WTC11 (cell line): Measurements from ENCODE around the gene SLC37A1. TPM values are rescaled to one million over a fixed set of nuclear protein-coding genes. Genes with fewer than 3 reads are reported as not detected.

Experiments
- ATAC-seq: fragments of 200-7000 bp; cut with Tn5 transposase; 2 replicates; pipeline ENCODE4 v1.10.0; 2021; ENCODE audit warnings: mild to moderate bottlenecking, moderate library complexity
- CTCF ChIA-PET: fragments of 300-600 bp; sonication (Branson Sonifier 250); formaldehyde crosslinking; loops from one replicate; lab custom pipeline; 2021; ENCODE audit warnings: antibody characterized with exemption; lab: Charles Lee
- POLR2A ChIA-PET: fragments of 350-600 bp; sonication (Branson Sonifier 250); formaldehyde crosslinking; loops from one replicate; lab custom pipeline; 2021; ENCODE audit warnings: antibody characterized with exemption; lab: Charles Lee
- DNase-seq: peaks from one replicate; pipeline ENCODE4 v3.0.0; 2021; ENCODE audit warnings: low spot score
- H3K27ac Mint-ChIP-seq: 2 replicates; pipeline ENCODE4 v1.8.0; 2021; ENCODE audit warnings: mixed read lengths
- H3K27me3 Mint-ChIP-seq: 2 replicates; pipeline ENCODE4 v1.8.0; 2021; ENCODE audit warnings: low read depth, mild to moderate bottlenecking, moderate library complexity, mixed read lengths
- H3K36me3 Mint-ChIP-seq: 2 replicates; pipeline ENCODE4 v1.8.0; 2021; ENCODE audit warnings: mixed read lengths
- H3K4me1 Mint-ChIP-seq: 2 replicates; pipeline ENCODE4 v1.8.0; 2022; ENCODE audit warnings: mixed read lengths
- H3K4me3 Mint-ChIP-seq: 2 replicates; pipeline ENCODE4 v1.8.0; 2021; ENCODE audit warnings: mild to moderate bottlenecking, moderate library complexity, mixed read lengths
- H3K9me3 Mint-ChIP-seq: 2 replicates; pipeline ENCODE4 v1.8.0; 2021; ENCODE audit warnings: mixed read lengths
- CREB1 ChIP-seq: sonication (generic); formaldehyde crosslinking; IDR thresholded peaks from 2 replicates; pipeline ENCODE4 v1.8.0; 2023; ENCODE audit warnings: mild to moderate bottlenecking, missing genetic modification reagents
- EMX1 ChIP-seq: fragments of 250-450 bp; sonication (Bioruptor Pico); IDR thresholded peaks from 2 replicates; pipeline ENCODE4 v1.8.0; 2021; ENCODE audit warnings: mild to moderate bottlenecking
- ESRRA ChIP-seq: sonication (generic); formaldehyde crosslinking; IDR thresholded peaks from 2 replicates; pipeline ENCODE4 v1.8.1; 2022; ENCODE audit warnings: mild to moderate bottlenecking, missing genetic modification reagents, borderline replicate concordance
- IRF2 ChIP-seq: sonication (generic); formaldehyde crosslinking; IDR thresholded peaks from 2 replicates; pipeline ENCODE4 v1.8.0; 2022; ENCODE audit warnings: low read depth, missing genetic modification reagents, borderline replicate concordance
- MXD4 ChIP-seq: fragments of 250-450 bp; sonication (Bioruptor Pico); IDR thresholded peaks from 2 replicates; pipeline ENCODE4 v1.8.0; 2021; ENCODE audit warnings: mild to moderate bottlenecking, moderate library complexity, borderline replicate concordance
- NFATC4 ChIP-seq: fragments of 250-450 bp; sonication (Bioruptor Pico); IDR thresholded peaks from 2 replicates; pipeline ENCODE4 v1.9.0; 2021; ENCODE audit warnings: mild to moderate bottlenecking
- NFE2L1 ChIP-seq: sonication (generic); formaldehyde crosslinking; IDR thresholded peaks from 2 replicates; pipeline ENCODE4 v1.8.1; 2023; ENCODE audit warnings: missing genetic modification reagents
- NR2C2 ChIP-seq: sonication (generic); formaldehyde crosslinking; IDR thresholded peaks from 2 replicates; pipeline ENCODE4 v1.8.0; 2022; ENCODE audit warnings: mild to moderate bottlenecking, missing genetic modification reagents
- NR3C1 ChIP-seq: sonication (generic); formaldehyde crosslinking; conservative IDR thresholded peaks from 2 replicates; pipeline ENCODE4 v1.8.1; 2023; ENCODE audit warnings: low read depth, mild to moderate bottlenecking, missing genetic modification reagents
- PRRX2 ChIP-seq: fragments of 250-450 bp; sonication (Bioruptor Pico); IDR thresholded peaks from 2 replicates; pipeline ENCODE4 v1.8.0; 2021; ENCODE audit warnings: mild to moderate bottlenecking
- RORB ChIP-seq: fragments of 250-450 bp; sonication (Bioruptor Pico); IDR thresholded peaks from 2 replicates; pipeline ENCODE4 v1.9.0; 2021; ENCODE audit warnings: mild to moderate bottlenecking
- SMAD4 ChIP-seq: sonication (generic); formaldehyde crosslinking; IDR thresholded peaks from 2 replicates; pipeline ENCODE4 v1.8.0; 2022; ENCODE audit warnings: mild to moderate bottlenecking, missing genetic modification reagents
- SP1 ChIP-seq: sonication (generic); formaldehyde crosslinking; conservative IDR thresholded peaks from 2 replicates; pipeline ENCODE4 v1.8.1; 2022; ENCODE audit warnings: missing genetic modification reagents
- TCF7 ChIP-seq: sonication (generic); formaldehyde crosslinking; IDR thresholded peaks from 2 replicates; pipeline ENCODE4 v1.8.0; 2022; ENCODE audit warnings: mild to moderate bottlenecking, low read depth, missing genetic modification reagents, moderate library complexity
- ZNF232 ChIP-seq: sonication (generic); formaldehyde crosslinking; IDR thresholded peaks from 2 replicates; pipeline ENCODE4 v1.8.0; 2022; ENCODE audit warnings: mild to moderate bottlenecking, missing genetic modification reagents
- ZNF263 ChIP-seq: sonication (generic); formaldehyde crosslinking; IDR thresholded peaks from 2 replicates; pipeline ENCODE4 v1.8.1; 2022; ENCODE audit warnings: low read depth, mild to moderate bottlenecking, moderate library complexity, missing genetic modification reagents
- ZNF317 ChIP-seq: sonication (generic); formaldehyde crosslinking; IDR thresholded peaks from 2 replicates; pipeline ENCODE4 v1.8.1; 2023; ENCODE audit warnings: low read depth, mild to moderate bottlenecking, moderate library complexity, missing genetic modification reagents, borderline replicate concordance
- total RNA-seq: library from RNA; stranded (reverse); gene quantifications from 3 replicates; pipeline ENCODE4 v1.2.3, GENCODE V29; 2021
- TF ChIP-seq, protein P1 (sequence below): fragments of 250-450 bp; sonication (Bioruptor Pico); IDR thresholded peaks from 2 replicates; pipeline ENCODE4 v1.9.0; 2021; ENCODE audit warnings: moderate library complexity, mild to moderate bottlenecking, inconsistent platforms, borderline replicate concordance
- TF ChIP-seq, protein P2 (sequence below): sonication (generic); formaldehyde crosslinking; IDR thresholded peaks from 2 replicates; pipeline ENCODE4 v1.8.0; 2022; ENCODE audit warnings: mild to moderate bottlenecking, missing genetic modification reagents
- TF ChIP-seq, protein P3 (sequence below): sonication (generic); formaldehyde crosslinking; IDR thresholded peaks from 2 replicates; pipeline ENCODE4 v1.8.1; 2023; ENCODE audit warnings: mild to moderate bottlenecking, missing genetic modification reagents
- TF ChIP-seq, protein P4 (sequence below): sonication (generic); formaldehyde crosslinking; IDR thresholded peaks from 2 replicates; pipeline ENCODE4 v1.8.0; 2023; ENCODE audit warnings: missing genetic modification reagents
- TF ChIP-seq, protein P5 (sequence below): fragments of 250-450 bp; sonication (Bioruptor Pico); IDR thresholded peaks from 2 replicates; pipeline ENCODE4 v2.1.2; 2022; ENCODE audit warnings: mild to moderate bottlenecking, moderate library complexity
- TF ChIP-seq, protein P6 (sequence below): sonication (generic); formaldehyde crosslinking; IDR thresholded peaks from 2 replicates; pipeline ENCODE4 v1.8.0; 2023; ENCODE audit warnings: missing genetic modification reagents, mild to moderate bottlenecking, borderline replicate concordance
- TF ChIP-seq, protein P7 (sequence below): sonication (generic); formaldehyde crosslinking; conservative IDR thresholded peaks from 2 replicates; pipeline ENCODE4 v1.8.1; 2022; ENCODE audit warnings: mild to moderate bottlenecking, missing genetic modification reagents

The SLC37A1 gene
- total RNA-seq, 1 experiment from 2014 or later = 22.7 TPM

DNA sequence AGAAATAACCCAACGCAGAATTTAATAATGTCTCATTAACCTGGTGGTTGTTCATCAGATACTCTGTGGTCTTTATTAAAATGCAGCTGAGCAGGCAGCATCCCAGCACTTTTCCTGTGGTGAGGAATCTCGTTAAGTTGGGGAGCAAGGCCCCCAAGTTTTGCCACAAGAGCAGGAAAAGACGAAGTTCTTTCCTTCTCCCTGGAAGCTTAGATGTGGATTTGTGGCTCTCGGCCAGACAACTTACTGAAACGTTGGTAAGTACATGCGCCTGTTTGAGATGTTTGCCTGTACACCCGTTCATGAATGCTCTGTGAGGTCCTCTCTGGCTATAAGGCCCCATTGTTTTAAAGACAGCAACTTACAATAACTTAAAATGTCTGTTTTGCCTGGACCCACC is 105.5 kb downstream of the SLC37A1 start:
- Mint-ChIP-seq H3K4me1 (peaks cover 11% of the 10 kb centered on the region; the same call in 1 of the 2 replicates), H3K36me3 (no peaks in the 10 kb centered on the region), H3K27me3 (peaks cover 7% of the 10 kb centered on the region), H3K9me3 (peaks cover 4% of the 10 kb centered on the region), H3K4me3 (no peak overlapping the region), H3K27ac (no peak overlapping the region)
- TF ChIP-seq ESRRA (CRISPR knock-in tag) = no peak
- TF ChIP-seq NR2C2 (CRISPR knock-in tag) = no peak
- no peak for TF ChIP-seq NFATC4 (CRISPR knock-in tag)
- no peak for TF ChIP-seq MXD4 (CRISPR knock-in tag)
- TF ChIP-seq, protein P1, sequence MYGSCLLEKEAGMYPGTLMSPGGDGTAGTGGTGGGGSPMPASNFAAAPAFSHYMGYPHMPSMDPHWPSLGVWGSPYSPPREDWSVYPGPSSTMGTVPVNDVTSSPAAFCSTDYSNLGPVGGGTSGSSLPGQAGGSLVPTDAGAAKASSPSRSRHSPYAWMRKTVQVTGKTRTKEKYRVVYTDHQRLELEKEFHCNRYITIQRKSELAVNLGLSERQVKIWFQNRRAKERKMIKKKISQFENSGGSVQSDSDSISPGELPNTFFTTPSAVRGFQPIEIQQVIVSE (CRISPR knock-in tag) = no peak
- no peak for TF ChIP-seq NFE2L1
- ChIA-PET CTCF (no interaction called here), POLR2A (interaction anchor here (0.5 kb wide), 1 partner anchor 158 kb away, joined by 4 read pairs; no protein-coding TSS in a partner anchor)
- ATAC-seq (no peak), DNase-seq (no peak)

DNA sequence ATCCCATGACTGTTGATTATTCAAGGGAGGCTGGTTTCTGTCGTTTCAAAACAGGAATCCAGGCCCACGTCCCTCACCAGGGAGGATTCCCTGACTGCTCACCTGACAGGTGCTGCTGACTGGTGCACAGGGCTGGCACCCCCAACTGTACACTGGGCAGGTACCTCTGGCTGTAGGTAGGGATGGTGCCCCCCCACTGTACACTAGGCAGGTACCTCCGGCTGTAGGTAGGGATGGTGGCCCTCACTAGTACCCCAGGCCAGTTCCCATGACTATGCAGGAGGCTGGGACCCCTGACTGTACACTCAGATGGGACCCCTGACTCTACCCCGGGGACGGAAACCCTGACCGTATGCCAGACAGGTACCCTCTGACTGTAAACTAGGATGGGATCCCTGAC is 106.2 kb downstream of the SLC37A1 start:
- no peak overlapping the region for H3K27ac Mint-ChIP-seq
- peaks cover 4% of the 10 kb centered on the region for H3K9me3 Mint-ChIP-seq
- ATAC-seq = no peak
- H3K27me3 Mint-ChIP-seq = peaks cover 7% of the 10 kb centered on the region
- H3K4me3 Mint-ChIP-seq = no peak overlapping the region
- ChIA-PET POLR2A (no interaction called here), CTCF (no interaction called here)
- TF ChIP-seq NR3C1 (CRISPR knock-in tag) (no peak), PRRX2 (CRISPR knock-in tag) (no peak), NFATC4 (CRISPR knock-in tag) (no peak), ZNF317 (CRISPR knock-in tag) (no peak), CREB1 (CRISPR knock-in tag) (no peak), EMX1 (CRISPR knock-in tag) (no peak), SP1 (CRISPR knock-in tag) (no peak), IRF2 (CRISPR knock-in tag) (no peak), TCF7 (CRISPR knock-in tag) (no peak)
- TF ChIP-seq, protein P2, sequence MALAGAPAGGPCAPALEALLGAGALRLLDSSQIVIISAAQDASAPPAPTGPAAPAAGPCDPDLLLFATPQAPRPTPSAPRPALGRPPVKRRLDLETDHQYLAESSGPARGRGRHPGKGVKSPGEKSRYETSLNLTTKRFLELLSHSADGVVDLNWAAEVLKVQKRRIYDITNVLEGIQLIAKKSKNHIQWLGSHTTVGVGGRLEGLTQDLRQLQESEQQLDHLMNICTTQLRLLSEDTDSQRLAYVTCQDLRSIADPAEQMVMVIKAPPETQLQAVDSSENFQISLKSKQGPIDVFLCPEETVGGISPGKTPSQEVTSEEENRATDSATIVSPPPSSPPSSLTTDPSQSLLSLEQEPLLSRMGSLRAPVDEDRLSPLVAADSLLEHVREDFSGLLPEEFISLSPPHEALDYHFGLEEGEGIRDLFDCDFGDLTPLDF = no peak
- TF ChIP-seq, protein P3, sequence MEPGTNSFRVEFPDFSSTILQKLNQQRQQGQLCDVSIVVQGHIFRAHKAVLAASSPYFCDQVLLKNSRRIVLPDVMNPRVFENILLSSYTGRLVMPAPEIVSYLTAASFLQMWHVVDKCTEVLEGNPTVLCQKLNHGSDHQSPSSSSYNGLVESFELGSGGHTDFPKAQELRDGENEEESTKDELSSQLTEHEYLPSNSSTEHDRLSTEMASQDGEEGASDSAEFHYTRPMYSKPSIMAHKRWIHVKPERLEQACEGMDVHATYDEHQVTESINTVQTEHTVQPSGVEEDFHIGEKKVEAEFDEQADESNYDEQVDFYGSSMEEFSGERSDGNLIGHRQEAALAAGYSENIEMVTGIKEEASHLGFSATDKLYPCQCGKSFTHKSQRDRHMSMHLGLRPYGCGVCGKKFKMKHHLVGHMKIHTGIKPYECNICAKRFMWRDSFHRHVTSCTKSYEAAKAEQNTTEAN = no peak
- TF ChIP-seq, protein P4, sequence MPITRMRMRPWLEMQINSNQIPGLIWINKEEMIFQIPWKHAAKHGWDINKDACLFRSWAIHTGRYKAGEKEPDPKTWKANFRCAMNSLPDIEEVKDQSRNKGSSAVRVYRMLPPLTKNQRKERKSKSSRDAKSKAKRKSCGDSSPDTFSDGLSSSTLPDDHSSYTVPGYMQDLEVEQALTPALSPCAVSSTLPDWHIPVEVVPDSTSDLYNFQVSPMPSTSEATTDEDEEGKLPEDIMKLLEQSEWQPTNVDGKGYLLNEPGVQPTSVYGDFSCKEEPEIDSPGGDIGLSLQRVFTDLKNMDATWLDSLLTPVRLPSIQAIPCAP = no peak
- no peak for DNase-seq
- H3K4me1 Mint-ChIP-seq = peaks cover 17% of the 10 kb centered on the region
- H3K36me3 Mint-ChIP-seq = no peaks in the 10 kb centered on the region

DNA sequence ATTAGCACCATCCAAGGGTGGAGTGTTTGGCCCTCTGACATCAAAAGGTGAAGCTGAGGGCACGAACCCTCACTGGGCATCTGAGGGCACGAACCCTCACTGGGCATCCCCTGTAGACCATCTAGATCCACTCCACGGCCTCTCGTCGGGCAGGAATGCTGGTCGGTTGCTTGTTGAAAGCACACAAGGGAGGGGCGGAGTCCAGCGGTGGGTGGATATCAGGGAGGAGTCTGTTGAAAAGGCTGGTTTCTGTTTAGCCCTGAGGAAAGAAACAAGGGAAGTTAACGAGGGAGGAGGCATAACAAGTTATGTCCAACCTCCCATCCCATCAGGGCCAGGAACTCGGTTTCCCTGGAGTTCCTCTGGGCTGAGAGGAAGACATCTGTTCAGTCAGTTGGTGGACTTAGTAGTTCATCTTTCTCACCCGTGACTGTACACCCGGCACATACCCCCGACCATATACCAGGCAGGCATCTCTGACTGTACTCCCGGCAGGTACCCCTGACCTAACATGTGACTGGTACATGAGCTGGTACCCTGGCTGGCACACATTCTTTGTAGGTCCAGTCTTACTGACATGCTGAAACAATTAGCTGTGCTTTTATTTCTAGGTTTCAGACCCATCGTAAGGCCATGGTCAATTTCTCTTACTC is 107.6 kb downstream of the SLC37A1 start:
- ATAC-seq (peak; percentile 65), DNase-seq (peak; percentile 52)
- Mint-ChIP-seq H3K27me3 (peaks cover 7% of the 10 kb centered on the region), H3K4me1 (peaks cover 17% of the 10 kb centered on the region), H3K4me3 (no peak overlapping the region), H3K36me3 (no peaks in the 10 kb centered on the region), H3K27ac (no peak overlapping the region), H3K9me3 (peaks cover 4% of the 10 kb centered on the region)
- POLR2A ChIA-PET = no interaction called here
- CTCF ChIA-PET = no interaction called here
- TF ChIP-seq ZNF232 (CRISPR knock-in tag) (no peak), SMAD4 (CRISPR knock-in tag) (no peak), EMX1 (CRISPR knock-in tag) (no peak), RORB (CRISPR knock-in tag) (no peak), ZNF263 (no peak)
- TF ChIP-seq, protein P5, sequence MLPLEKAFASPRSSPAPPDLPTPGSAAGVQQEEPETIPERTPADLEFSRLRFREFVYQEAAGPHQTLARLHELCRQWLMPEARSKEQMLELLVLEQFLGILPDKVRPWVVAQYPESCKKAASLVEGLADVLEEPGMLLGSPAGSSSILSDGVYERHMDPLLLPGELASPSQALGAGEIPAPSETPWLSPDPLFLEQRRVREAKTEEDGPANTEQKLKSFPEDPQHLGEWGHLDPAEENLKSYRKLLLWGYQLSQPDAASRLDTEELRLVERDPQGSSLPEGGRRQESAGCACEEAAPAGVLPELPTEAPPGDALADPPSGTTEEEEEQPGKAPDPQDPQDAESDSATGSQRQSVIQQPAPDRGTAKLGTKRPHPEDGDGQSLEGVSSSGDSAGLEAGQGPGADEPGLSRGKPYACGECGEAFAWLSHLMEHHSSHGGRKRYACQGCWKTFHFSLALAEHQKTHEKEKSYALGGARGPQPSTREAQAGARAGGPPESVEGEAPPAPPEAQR (CRISPR knock-in tag) = no peak
- TF ChIP-seq, protein P6, sequence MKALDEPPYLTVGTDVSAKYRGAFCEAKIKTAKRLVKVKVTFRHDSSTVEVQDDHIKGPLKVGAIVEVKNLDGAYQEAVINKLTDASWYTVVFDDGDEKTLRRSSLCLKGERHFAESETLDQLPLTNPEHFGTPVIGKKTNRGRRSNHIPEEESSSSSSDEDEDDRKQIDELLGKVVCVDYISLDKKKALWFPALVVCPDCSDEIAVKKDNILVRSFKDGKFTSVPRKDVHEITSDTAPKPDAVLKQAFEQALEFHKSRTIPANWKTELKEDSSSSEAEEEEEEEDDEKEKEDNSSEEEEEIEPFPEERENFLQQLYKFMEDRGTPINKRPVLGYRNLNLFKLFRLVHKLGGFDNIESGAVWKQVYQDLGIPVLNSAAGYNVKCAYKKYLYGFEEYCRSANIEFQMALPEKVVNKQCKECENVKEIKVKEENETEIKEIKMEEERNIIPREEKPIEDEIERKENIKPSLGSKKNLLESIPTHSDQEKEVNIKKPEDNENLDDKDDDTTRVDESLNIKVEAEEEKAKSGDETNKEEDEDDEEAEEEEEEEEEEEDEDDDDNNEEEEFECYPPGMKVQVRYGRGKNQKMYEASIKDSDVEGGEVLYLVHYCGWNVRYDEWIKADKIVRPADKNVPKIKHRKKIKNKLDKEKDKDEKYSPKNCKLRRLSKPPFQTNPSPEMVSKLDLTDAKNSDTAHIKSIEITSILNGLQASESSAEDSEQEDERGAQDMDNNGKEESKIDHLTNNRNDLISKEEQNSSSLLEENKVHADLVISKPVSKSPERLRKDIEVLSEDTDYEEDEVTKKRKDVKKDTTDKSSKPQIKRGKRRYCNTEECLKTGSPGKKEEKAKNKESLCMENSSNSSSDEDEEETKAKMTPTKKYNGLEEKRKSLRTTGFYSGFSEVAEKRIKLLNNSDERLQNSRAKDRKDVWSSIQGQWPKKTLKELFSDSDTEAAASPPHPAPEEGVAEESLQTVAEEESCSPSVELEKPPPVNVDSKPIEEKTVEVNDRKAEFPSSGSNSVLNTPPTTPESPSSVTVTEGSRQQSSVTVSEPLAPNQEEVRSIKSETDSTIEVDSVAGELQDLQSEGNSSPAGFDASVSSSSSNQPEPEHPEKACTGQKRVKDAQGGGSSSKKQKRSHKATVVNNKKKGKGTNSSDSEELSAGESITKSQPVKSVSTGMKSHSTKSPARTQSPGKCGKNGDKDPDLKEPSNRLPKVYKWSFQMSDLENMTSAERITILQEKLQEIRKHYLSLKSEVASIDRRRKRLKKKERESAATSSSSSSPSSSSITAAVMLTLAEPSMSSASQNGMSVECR (CRISPR knock-in tag) = no peak
- TF ChIP-seq, protein P7, sequence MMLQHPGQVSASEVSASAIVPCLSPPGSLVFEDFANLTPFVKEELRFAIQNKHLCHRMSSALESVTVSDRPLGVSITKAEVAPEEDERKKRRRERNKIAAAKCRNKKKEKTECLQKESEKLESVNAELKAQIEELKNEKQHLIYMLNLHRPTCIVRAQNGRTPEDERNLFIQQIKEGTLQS (CRISPR knock-in tag) = no peak
